Measurements from ENCODE around the gene SPACDR. TPM values are rescaled to one million over a fixed set of nuclear protein-coding genes. Genes with fewer than 3 reads are reported as not detected.
A peak's percentile ranks its signal among the peaks of the same experiment; 100 is the strongest.

The SPACDR gene
- total and polyA plus RNA-seq, 9 of the 15 experiments (the other 6 are each of a cell fraction or from before 2014, with no cell fraction given): 0.07 to 0.55 (median 0.14) TPM; not detected in 1

DNA sequence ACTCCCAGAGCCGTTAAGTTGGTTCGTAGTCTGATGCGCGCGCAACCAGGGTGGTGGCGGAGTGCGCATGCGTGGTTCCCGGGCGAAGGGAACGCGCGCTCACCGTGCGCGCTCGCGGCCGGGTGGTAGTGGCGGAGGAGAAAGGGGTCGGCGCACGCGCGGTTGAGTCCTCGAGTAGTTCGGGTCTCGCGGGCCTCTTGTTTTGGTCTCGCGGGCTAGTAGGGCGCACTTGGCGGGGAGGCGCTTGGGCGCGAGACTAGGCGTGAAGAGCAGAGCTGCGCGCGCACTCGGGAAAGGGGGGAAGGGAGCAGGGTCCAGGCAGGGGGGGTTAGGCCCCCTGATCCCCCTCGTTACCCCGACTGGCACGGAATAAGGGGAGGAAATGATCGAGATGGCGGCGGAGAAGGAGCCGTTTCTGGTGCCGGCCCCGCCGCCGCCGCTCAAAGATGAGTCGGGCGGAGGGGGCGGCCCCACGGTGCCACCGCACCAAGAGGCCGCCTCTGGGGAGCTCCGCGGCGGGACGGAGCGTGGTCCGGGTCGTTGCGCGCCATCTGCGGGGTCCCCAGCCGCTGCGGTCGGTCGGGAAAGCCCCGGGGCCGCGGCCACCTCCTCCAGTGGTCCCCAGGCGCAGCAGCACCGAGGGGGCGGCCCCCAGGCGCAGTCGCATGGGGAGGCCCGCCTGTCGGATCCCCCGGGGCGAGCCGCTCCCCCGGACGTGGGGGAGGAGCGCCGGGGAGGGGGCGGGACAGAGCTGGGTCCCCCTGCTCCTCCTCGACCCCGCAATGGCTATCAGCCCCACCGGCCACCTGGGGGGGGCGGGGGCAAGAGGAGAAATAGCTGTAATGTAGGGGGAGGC, 34.2 kb downstream of the SPACDR start, which contains the start of gene MEPCE (continued):
- TF ChIP-seq NR4A1 (CRISPR knock-in tag; IDR thresholded peaks at IDR 0.05) (peak; percentile 92; the same call in 1 of the 2 replicates), NR4A1 (tag; IDR thresholded peaks at IDR 0.05) (peak; percentile 40; the same call in 1 of the 2 replicates), ZNF707 (CRISPR knock-in tag; conservative IDR thresholded peaks at IDR 0.05) (no peak), RBM22 (IDR thresholded peaks at IDR 0.05; ENCODE audit: low read depth, low read length, poor library complexity, severe bottlenecking) (peak; percentile 98), FOXA3 (CRISPR knock-in tag; conservative IDR thresholded peaks at IDR 0.05 in 1 of 2, IDR thresholded peaks at IDR 0.05 in 1 of 2) (peak in 1 of 2 experiments; percentile 61; a peak in 1 of 4 replicates), FIP1L1 (IDR thresholded peaks at IDR 0.05; ENCODE audit: low read depth, low read length, poor library complexity, severe bottlenecking) (peak; percentile 96), CREB3L1 (IDR thresholded peaks at IDR 0.05; ENCODE audit: borderline replicate concordance, low read depth) (peak; percentile 56; the same call in 1 of the 2 replicates), GATAD2A (IDR thresholded peaks at IDR 0.05) (peak; percentile 29; the same call in 1 of the 2 replicates), THAP7 (CRISPR knock-in tag; IDR thresholded peaks at IDR 0.05) (peak; percentile 88)
- TF ChIP-seq, protein P1, sequence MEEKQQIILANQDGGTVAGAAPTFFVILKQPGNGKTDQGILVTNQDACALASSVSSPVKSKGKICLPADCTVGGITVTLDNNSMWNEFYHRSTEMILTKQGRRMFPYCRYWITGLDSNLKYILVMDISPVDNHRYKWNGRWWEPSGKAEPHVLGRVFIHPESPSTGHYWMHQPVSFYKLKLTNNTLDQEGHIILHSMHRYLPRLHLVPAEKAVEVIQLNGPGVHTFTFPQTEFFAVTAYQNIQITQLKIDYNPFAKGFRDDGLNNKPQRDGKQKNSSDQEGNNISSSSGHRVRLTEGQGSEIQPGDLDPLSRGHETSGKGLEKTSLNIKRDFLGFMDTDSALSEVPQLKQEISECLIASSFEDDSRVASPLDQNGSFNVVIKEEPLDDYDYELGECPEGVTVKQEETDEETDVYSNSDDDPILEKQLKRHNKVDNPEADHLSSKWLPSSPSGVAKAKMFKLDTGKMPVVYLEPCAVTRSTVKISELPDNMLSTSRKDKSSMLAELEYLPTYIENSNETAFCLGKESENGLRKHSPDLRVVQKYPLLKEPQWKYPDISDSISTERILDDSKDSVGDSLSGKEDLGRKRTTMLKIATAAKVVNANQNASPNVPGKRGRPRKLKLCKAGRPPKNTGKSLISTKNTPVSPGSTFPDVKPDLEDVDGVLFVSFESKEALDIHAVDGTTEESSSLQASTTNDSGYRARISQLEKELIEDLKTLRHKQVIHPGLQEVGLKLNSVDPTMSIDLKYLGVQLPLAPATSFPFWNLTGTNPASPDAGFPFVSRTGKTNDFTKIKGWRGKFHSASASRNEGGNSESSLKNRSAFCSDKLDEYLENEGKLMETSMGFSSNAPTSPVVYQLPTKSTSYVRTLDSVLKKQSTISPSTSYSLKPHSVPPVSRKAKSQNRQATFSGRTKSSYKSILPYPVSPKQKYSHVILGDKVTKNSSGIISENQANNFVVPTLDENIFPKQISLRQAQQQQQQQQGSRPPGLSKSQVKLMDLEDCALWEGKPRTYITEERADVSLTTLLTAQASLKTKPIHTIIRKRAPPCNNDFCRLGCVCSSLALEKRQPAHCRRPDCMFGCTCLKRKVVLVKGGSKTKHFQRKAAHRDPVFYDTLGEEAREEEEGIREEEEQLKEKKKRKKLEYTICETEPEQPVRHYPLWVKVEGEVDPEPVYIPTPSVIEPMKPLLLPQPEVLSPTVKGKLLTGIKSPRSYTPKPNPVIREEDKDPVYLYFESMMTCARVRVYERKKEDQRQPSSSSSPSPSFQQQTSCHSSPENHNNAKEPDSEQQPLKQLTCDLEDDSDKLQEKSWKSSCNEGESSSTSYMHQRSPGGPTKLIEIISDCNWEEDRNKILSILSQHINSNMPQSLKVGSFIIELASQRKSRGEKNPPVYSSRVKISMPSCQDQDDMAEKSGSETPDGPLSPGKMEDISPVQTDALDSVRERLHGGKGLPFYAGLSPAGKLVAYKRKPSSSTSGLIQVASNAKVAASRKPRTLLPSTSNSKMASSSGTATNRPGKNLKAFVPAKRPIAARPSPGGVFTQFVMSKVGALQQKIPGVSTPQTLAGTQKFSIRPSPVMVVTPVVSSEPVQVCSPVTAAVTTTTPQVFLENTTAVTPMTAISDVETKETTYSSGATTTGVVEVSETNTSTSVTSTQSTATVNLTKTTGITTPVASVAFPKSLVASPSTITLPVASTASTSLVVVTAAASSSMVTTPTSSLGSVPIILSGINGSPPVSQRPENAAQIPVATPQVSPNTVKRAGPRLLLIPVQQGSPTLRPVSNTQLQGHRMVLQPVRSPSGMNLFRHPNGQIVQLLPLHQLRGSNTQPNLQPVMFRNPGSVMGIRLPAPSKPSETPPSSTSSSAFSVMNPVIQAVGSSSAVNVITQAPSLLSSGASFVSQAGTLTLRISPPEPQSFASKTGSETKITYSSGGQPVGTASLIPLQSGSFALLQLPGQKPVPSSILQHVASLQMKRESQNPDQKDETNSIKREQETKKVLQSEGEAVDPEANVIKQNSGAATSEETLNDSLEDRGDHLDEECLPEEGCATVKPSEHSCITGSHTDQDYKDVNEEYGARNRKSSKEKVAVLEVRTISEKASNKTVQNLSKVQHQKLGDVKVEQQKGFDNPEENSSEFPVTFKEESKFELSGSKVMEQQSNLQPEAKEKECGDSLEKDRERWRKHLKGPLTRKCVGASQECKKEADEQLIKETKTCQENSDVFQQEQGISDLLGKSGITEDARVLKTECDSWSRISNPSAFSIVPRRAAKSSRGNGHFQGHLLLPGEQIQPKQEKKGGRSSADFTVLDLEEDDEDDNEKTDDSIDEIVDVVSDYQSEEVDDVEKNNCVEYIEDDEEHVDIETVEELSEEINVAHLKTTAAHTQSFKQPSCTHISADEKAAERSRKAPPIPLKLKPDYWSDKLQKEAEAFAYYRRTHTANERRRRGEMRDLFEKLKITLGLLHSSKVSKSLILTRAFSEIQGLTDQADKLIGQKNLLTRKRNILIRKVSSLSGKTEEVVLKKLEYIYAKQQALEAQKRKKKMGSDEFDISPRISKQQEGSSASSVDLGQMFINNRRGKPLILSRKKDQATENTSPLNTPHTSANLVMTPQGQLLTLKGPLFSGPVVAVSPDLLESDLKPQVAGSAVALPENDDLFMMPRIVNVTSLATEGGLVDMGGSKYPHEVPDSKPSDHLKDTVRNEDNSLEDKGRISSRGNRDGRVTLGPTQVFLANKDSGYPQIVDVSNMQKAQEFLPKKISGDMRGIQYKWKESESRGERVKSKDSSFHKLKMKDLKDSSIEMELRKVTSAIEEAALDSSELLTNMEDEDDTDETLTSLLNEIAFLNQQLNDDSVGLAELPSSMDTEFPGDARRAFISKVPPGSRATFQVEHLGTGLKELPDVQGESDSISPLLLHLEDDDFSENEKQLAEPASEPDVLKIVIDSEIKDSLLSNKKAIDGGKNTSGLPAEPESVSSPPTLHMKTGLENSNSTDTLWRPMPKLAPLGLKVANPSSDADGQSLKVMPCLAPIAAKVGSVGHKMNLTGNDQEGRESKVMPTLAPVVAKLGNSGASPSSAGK (IDR thresholded peaks at IDR 0.05): no peak
- TF ChIP-seq, protein P2, sequence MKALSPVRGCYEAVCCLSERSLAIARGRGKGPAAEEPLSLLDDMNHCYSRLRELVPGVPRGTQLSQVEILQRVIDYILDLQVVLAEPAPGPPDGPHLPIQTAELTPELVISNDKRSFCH (CRISPR knock-in tag; IDR thresholded peaks at IDR 0.05): no peak
- TF ChIP-seq, protein P2 (tag; IDR thresholded peaks at IDR 0.05): no peak; the same call in 1 of the 2 replicates

Measured in K562 (cell line).